ENCODE measurements around the gene ZPR1.
A peak's percentile ranks its signal among the peaks of the same experiment; 100 is the strongest.
"Not testable (repeated sequence)": the region's sequence is repeated elsewhere in the genome, so short reads cannot be mapped to it uniquely, and the experiment has no call there.

Gene ZPR1

DNA sequence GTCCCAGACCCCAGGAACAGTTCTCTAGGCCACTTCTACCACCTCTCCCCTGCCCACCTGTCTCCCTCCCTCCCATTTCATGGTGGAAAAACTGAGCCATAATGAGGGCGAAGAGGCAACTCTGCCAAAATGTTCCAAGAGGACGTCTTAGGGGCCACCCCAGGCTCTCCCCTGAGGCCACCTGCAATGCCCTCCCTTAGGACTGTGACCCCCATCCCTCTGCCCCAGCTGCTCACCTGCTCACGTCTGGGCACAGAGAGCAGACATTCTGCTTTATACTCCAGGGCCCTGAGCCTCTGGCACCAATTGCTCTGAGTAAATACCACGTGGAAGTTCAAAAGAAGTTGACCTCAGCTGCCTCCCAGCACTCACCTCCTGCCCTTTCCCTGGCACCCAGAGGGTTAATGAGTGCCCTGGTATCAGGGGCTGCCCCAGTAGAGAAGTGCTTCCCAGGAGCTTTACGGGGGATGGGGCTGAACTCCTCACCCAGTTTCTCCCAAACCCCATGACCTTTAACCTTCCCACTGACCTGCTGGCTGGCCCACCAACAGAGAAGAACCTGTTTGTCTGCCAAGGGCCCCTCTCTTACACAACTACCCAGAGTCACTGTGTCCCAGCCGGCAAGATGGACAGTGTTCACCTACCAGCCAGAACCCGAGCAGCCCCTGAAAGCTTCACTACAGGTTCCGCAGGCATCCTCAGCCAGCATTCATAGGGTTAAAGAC lies 4.5 kb upstream of the ZPR1 start:
- no peak for DNase-seq

DNA sequence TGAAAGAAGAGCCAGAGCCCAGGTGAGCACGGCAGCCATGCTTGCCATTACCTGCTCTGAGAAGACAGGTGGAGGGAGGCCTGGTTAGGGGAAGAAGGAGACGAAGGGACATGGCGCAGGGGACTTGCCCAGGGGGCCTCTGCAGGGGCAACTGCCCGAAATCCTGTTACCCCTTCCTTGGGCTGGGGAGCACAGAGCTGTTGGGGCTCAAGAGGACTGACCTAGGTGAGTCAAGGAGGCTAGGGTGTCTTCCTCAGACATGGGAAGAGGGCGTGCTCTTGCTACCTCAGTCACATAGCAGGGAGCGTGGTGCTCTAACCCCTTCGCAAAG lies 4.0 kb upstream of the ZPR1 start, which contains the start of gene APOA5:
APOA5 (minus strand) TSS at position 67 of the 331 bp plus-strand sequence; CDS start at position 48, 19 bp downstream.
- DNase-seq: no peak

GRCh38 chr11:116791002-116791812 lies 3.4 kb upstream of the ZPR1 start:
- DNase-seq: no peak

DNA sequence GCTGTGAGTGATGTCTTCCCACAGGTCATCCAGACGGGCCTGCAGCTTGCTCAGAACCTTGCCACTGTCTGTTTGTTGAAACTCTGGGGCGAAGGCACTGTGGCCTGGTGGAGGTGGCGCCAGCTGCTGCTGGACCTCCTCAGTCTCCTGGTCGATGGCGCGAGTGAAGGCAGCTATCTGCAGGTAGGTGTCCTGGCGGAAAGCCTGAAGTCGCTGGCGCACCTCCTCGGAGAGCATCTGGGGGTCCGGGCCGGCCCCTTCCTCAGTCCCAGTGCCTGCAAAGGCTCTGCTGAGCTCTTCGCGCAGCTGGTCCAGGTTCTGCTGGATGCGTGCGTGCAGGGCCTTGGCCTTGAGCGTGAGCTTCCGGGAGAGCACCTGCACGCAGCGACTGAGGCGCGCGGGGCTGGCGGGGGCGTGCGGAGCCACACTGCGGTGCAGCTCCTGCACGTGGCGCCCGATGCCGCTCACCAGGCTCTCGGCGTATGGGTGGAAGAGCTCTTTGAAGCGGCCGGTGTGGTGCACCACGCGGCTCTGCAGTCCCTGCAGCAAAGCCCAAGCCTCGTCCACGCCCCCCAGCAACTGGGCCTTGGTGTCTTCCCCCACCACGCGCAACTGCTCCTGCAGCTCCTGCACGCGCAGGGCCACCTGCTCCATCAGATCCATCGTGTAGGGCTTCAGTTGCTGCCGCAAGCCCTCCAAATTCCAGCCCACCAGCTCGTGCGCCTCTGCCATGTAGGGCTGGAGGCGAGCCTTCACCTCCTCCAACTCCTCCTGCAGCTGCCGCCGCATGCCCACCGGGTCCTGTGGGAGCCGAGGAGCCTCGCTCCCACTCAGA lies 2.6 kb upstream of the ZPR1 start:
- no peak for DNase-seq

DNA sequence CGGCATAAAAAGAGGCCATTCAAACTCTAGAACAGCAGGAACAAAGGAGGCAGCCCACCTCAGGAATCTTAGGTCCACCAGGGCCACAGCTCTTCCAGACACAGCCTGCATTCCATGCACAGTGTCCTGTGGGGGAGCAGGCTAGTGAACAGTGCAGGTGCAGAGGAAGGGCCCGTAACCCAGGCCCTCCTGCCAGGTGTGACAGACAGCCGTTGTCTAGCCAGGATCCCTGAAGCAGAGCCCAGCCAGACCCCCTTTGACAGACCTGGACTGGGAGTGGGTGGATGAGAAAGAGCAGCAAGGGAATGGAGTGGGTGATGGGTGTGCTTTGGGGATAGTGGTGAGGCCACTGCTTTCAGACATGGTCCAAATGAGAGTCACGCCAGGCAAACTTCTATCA lies 1.2 kb upstream of the ZPR1 start:
- no peak for DNase-seq

- no peak for DNase-seq
Measured at GRCh38 chr11:116788534-116788933, 711 bp upstream of the ZPR1 start.

DNA sequence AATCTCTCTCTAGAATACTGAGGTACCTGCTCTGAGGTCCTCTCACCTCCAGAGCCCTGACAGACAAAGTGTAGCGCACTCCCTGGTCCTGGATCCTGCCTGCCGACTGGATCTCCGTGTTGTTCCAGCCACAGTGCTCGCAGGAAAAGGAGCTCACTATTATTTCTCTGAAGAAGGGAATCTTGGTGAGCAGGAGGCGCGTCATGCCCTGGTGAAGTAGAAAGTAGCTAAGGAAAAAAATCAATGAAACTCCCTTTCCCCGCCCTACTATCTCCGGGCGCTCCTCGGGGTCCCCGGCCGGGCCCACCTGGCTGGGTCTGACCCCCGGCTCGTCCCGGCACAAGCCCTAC lies 412 bp downstream of the ZPR1 start:
- DNase-seq: no peak

DNA sequence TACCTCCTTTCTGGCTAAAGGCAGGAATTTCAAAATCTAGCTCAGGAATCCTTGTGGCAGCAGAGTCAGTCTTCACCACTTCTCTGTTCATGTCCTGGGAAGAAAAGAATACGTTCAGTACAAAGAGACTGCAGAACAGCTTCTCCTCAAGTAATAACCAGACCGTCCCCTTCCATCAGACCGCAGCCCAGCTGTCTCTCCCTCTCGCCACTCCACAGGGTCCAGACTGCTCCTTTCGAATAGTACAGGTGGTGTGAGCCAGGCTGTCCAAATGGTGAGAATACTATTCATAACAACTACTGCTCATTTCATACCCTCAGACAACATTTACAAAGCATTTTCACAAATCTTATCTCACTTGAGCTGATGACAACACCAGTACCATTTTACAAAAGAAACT lies 857 bp downstream of the ZPR1 start:
- no peak for DNase-seq

DNA sequence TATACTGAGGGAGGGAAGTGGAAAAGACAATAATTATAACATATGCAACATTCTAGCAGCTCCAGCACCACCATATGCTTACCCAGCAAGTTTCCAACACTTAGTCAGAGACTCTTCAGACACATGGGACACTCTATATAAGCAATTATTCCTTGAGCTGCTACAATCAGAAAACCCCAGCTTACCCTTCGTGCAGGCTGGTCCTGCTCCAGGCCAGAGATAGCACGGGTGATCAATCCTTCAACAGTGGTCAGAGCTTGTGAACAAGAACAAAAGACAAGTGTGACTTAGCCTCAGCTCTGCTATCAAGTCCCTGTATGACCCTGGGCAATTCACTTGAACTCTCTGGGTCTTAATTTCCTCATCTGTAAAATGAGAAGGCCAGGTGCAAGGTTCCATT lies 1.5 kb downstream of the ZPR1 start:
- no peak for DNase-seq

GRCh38 chr11:116782728-116783127 lies 5.1 kb downstream of the ZPR1 start:
- no peak for DNase-seq

DNA sequence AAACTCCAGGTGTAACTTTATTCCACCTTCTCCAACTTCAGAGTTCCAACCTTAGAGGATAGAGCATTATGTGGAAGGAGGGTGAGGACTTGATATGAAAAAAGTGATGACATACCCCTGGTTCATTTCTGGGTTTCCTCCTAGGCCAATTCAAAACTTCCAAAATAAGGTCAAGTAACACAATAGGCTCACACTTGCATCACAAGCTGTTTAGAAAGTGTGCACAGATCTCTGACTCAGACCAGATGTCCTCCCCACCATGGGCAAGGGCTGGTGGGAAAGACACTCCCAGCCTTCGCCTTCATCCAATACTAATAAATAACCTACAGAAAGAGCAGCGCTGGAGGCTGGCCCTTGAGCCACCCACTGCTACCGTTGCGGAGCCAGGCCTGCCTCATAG lies 9.3 kb downstream of the ZPR1 start:
- no peak for DNase-seq

- DNase-seq: no peak
Measured at GRCh38 chr11:116777056-116777455, 10.8 kb downstream of the ZPR1 start.

- DNase-seq: no peak
Measured at GRCh38 chr11:116776522-116776984, 11.3 kb downstream of the ZPR1 start.

DNA sequence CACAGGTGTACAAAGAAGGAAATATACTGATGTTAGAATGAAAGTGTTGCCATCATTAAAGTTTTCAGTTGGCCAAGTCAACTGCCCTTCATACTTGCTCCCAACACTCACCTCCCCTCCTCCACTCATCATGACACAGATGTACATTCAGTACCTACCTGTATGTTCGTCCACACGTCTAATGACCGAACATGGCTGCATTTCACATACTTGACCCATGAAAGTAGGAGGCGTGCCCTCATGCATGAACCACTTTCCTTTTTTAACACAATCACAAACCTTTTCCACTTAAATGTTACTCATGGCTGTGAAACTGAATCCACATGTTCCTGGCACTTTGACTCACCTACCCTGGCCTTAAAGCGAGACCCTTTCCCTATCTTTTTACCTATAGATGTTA lies 11.8 kb downstream of the ZPR1 start:
- no peak for DNase-seq

- DNase-seq: no peak
Measured at GRCh38 chr11:116774661-116775060, 13.2 kb downstream of the ZPR1 start.

GRCh38 chr11:116773203-116774097 lies 14.4 kb downstream of the ZPR1 start:
- DNase-seq: no peak

GRCh38 chr11:116772443-116773202 lies 15.2 kb downstream of the ZPR1 start, which contains the start of gene BUD13:
BUD13 (minus strand) TSS chr11:116772987; CDS start chr11:116772964, 23 bp downstream.
- peak; percentile 54 for DNase-seq

- no peak for DNase-seq
Measured at GRCh38 chr11:116771935-116772334, 15.9 kb downstream of the ZPR1 start.

DNA sequence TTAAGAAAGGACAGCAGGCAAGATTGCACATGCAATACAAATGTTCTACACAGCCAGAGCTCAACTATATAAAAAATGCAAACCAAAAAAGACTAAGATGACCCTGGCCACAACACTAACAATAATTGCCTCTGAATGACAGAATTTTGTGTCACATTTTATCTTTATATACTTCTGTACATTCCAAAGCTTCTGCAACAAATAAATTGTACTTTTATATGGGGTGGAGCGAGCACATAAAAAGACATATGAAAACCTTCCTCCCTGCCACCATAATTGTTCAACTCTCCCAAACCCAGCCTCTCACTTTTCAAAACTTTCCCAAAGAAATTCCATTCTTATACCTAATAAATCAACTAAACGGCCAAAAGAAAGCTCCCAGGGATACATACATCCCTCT lies 25.7 kb downstream of the ZPR1 start:
- no peak for DNase-seq

DNA sequence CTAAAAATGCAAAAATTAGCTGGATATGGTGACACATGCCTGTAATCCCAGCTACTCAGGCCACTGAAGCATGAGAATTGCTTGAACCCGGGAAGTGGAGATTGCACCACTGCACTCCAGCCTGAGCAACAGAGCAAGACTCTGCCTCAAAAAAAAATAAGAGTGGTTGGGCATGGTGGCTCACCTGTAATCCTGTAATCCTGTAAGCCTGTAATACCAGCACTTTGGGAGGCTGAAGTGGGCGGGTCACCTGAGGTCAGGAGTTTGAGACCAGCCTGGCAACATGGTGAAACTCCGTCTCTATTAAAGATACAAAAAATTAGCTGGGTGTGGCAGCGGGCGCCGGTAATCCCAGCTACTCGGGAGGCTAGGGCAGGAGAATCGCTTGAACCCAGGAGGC lies 31.8 kb downstream of the ZPR1 start:
- not testable (repeated sequence) for DNase-seq

GRCh38 chr11:116750070-116750718 lies 37.6 kb downstream of the ZPR1 start:
- DNase-seq: no peak
